Right lobe of liver (tissue), 6 donors: Measurements from ENCODE around the gene SIL1. TPM values are rescaled to one million over a fixed set of nuclear protein-coding genes. Genes with fewer than 3 reads are reported as not detected.
"Not testable (repeated sequence)": the region's sequence is repeated elsewhere in the genome, so short reads cannot be mapped to it uniquely, and the experiment has no call there.

Experiments used
- ATAC-seq, 4 donors: fragments of 200-7000 bp; cut with Tn5 transposase; one replicate each; pipeline ENCODE4 v1.9.1; 2020; ENCODE audit warnings: mild to moderate bottlenecking in 4 of 4, moderate library complexity in 4 of 4
- DNase-seq, 3 donors: peaks; one replicate each; pipeline ENCODE4 v3.0.0-alpha.2; 2020
- H3K27ac ChIP-seq, 3 donors: fragments of 200-600 bp; one replicate each; pipeline ENCODE4 v1.8.0; 2022
- H3K27me3 ChIP-seq, 2 donors: fragments of 200-600 bp; one replicate each; pipeline ENCODE4 v1.8.0; 2022
- H3K36me3 ChIP-seq, 4 donors: fragments of 200-600 bp; sonication (generic) in 1 of 4; one replicate each; pipeline versions ENCODE4 v1.5.1 to v1.8.0; 2017 to 2022; ENCODE audit warnings: control low read depth in 1 of 4
- H3K4me1 ChIP-seq, 4 donors: fragments of 200-600 bp; sonication (generic) in 1 of 4; one replicate each; pipeline versions ENCODE4 v1.5.1 to v1.8.0; 2017 to 2022; ENCODE audit warnings: control low read depth in 1 of 4
- H3K4me3 ChIP-seq, 3 donors: fragments of 200-600 bp; one replicate each; pipeline ENCODE4 v1.8.0; 2022
- H3K9me3 ChIP-seq, 4 donors: fragments of 200-600 bp; sonication (generic) in 1 of 4; one replicate each; pipeline versions ENCODE4 v1.5.1 to v1.8.0; 2017 to 2022; ENCODE audit warnings: control low read depth in 1 of 4
- POLR2A ChIP-seq: fragments of 450-650 bp; IDR thresholded peaks from one replicate; pipeline ENCODE4 v1.6.1; 2017; ENCODE audit warnings: antibody characterized with exemption, mild to moderate bottlenecking
- WGBS: methylation state at CpG from one replicate; pipeline ENCODE4 v1.1.6; 2018; ENCODE audit warnings: low coverage, low lambda C conversion rate; ENCODE audit not compliant: insufficient coverage; ENCODE audit errors: missing lambda C conversion rate; 5-methylcytosine and 5-hydroxymethylcytosine counted together
- intact Hi-C, 2 donors: fragments of 100-400 bp; cut with DNase I; formaldehyde crosslinking; loops; one replicate each; pipeline versions ENCODE4 v1.11.2 to v1.14.1; 2022
- total RNA-seq, 6 experiments: library from RNA; depleted of rRNA in 2 of 6; stranded (reverse); fragments of >200 nt in 2 of 6; fragmentation: NEBNext Ultra II Directional in 3 of 6; extraction: Animal tissue kit (Norgen Biotek cat#: 25700) in 3 of 6; gene quantifications; one replicate each; pipeline versions ENCODE4 v1.1.0 to v1.2.4, GENCODE V29; 2016 to 2023
- TF ChIP-seq, protein P1 (sequence below), 4 donors: fragments of 200-600 bp in 3 of 4; fragments of 450-650 bp in 1 of 4; IDR thresholded peaks; one replicate each; pipeline versions ENCODE4 v1.5.1 to v1.8.0; 2016 to 2022; ENCODE audit warnings: antibody characterized with exemption in 4 of 4, mild to moderate bottlenecking in 2 of 4
- donor health status: DM: no; HTN: yes; CAD: no.
- donor health status: DM: no; HTN: no; CAD: no.
- donor health status: DM: no; HTN: no; CAD: no.
- donor health status: DM: no; HTN: yes; CAD: no.
- donor health status: DM: no; HTN: yes; CAD: no.

Gene SIL1
- total RNA-seq, 6 experiments from 2014 or later, result 57.6 to 94.9 (median 67.0) TPM

DNA sequence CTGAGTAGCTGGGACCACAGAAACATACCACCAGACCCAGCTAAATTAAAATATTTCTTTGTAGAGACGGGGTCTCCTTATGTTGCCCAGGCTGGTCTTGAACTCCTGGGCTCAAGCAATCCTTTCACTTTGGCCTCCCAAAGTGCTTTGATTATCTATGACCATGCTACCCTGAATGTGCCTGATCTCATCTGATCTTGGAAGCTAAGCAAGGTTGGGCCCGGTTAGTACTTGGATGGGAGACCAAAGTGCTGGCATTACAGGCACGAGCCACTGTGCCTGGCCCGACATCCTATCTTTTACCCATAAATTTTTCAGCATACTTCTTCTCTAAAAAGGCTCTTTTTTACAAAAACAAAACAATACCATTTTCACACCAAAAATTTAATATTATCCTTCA, 186.0 kb downstream of the SIL1 start:
- H3K4me3 ChIP-seq, result no peak overlapping the region
- 95% methylated on average over 4 of the region's 4 CpGs for WGBS
- no peaks in the 10 kb centered on the region for H3K4me1 ChIP-seq
- ATAC-seq, result no peak
- TF ChIP-seq, protein P1, sequence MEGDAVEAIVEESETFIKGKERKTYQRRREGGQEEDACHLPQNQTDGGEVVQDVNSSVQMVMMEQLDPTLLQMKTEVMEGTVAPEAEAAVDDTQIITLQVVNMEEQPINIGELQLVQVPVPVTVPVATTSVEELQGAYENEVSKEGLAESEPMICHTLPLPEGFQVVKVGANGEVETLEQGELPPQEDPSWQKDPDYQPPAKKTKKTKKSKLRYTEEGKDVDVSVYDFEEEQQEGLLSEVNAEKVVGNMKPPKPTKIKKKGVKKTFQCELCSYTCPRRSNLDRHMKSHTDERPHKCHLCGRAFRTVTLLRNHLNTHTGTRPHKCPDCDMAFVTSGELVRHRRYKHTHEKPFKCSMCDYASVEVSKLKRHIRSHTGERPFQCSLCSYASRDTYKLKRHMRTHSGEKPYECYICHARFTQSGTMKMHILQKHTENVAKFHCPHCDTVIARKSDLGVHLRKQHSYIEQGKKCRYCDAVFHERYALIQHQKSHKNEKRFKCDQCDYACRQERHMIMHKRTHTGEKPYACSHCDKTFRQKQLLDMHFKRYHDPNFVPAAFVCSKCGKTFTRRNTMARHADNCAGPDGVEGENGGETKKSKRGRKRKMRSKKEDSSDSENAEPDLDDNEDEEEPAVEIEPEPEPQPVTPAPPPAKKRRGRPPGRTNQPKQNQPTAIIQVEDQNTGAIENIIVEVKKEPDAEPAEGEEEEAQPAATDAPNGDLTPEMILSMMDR (IDR thresholded peaks at IDR 0.05), result no peak
- no peak for TF ChIP-seq POLR2A
- H3K27me3 ChIP-seq, result no peaks in the 10 kb centered on the region
- no peaks in the 10 kb centered on the region for H3K36me3 ChIP-seq
- DNase-seq, result no peak
- intact Hi-C loops, result no loop called here
- H3K27ac ChIP-seq, result no peak overlapping the region
- H3K9me3 ChIP-seq, result no peaks in the 10 kb centered on the region

DNA sequence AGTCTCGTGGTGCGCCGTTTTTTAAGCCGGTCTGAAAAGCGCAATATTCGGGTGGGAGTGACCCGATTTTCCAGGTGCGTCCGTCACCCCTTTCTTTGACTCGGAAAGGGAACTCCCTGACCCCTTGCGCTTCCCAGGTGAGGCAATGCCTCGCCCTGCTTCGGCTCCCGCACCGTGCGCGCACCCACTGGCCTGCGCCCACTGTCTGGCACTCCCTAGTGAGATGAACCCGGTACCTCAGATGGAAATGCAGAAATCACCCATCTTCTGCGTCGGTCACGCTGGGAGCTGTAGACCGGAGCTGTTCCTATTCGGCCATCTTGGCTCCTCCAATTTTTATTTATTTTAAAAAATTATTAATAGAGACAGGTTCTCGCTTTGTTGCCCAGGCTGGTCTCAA, 187.0 kb downstream of the SIL1 start:
- H3K27me3 ChIP-seq, H3K4me3 ChIP-seq, H3K27ac ChIP-seq, DNase-seq, intact Hi-C loops, H3K9me3 ChIP-seq, H3K4me1 ChIP-seq, H3K36me3 ChIP-seq, ATAC-seq: not testable (repeated sequence)
- 48% methylated on average over 15 of the region's 25 CpGs for WGBS

DNA sequence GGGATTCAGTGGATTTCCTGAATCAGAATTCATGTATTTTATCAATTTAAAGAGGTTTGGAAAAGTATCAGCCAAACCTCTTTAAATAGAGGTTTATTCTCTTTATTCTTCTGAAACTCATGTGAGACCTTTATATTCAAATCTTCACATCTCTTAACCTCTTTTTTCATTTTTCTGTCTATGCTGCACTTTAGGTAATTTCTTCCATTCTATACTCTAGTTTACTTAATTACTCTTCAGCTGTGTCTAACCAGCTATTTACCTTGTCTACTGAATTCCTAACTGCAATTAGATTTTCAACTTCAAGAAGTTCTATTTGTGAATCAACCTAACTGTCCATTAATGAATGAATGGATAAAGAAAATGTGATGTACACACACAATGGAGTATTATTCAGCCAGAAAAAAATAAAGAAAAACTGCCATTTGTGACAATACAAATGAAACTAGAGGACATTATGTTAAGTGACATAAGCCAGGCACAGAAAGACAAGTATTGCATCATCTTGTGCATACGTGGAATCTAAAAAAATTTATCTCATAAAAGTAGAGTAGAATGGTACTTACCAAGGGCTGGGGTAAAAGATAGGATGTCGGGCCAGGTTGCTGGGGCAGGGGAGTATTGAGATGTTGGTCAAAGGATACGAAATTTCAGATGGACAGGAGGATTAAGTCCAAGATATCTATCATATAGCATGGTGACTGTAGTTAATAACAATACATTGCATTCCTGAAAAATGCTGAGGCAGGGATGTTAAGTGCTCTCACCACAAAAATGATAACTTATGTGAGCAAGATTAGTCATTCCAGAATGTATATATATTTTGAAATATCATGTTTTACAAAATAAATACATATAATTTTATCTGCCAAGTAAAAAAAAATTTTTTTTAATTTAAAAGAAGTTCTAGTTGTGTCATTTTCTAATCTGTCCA, 193.5 kb downstream of the SIL1 start:
- Histone ChIP-seq H3K4me1 (no peaks in the 10 kb centered on the region), H3K27me3 (no peaks in the 10 kb centered on the region), H3K9me3 (no peaks in the 10 kb centered on the region), H3K36me3 (no peaks in the 10 kb centered on the region), H3K27ac (no peak overlapping the region), H3K4me3 (no peak overlapping the region)
- ATAC-seq, result no peak
- TF ChIP-seq, protein P1 (IDR thresholded peaks at IDR 0.05), result no peak
- no peak for TF ChIP-seq POLR2A
- WGBS, result 66% methylated on average over 3 of the region's 3 CpGs
- intact Hi-C loops, result no loop called here
- DNase-seq, result no peak

DNA sequence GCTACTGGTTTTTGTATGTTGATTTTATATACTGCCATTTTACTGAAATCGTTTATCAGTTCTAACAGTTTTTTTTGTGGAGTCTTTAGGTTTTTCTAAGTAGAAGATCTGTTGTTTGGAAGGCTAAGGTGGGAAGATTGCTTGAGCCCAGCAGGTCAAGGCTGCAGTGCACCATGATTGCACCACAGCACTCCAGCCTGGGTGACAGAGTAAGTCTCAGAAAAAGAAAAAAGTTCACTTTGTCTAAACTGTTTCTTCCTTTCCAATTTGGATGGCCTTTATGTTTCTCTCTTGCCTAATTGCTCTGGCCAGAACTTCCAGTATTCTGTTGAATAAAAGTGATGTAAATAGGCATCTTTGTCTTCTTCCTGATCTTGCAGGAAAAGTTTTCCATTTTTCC, 198.5 kb downstream of the SIL1 start:
- Histone ChIP-seq H3K27me3 (no peaks in the 10 kb centered on the region), H3K4me1 (no peaks in the 10 kb centered on the region), H3K9me3 (no peaks in the 10 kb centered on the region), H3K36me3 (no peaks in the 10 kb centered on the region), H3K4me3 (no peak overlapping the region), H3K27ac (no peak overlapping the region)
- 93% methylated on average over 1 of the region's 1 CpG for WGBS
- intact Hi-C loops, result no loop called here
- TF ChIP-seq, protein P1 (IDR thresholded peaks at IDR 0.05), result no peak
- TF ChIP-seq POLR2A, result no peak
- no peak for DNase-seq
- ATAC-seq, result no peak

DNA sequence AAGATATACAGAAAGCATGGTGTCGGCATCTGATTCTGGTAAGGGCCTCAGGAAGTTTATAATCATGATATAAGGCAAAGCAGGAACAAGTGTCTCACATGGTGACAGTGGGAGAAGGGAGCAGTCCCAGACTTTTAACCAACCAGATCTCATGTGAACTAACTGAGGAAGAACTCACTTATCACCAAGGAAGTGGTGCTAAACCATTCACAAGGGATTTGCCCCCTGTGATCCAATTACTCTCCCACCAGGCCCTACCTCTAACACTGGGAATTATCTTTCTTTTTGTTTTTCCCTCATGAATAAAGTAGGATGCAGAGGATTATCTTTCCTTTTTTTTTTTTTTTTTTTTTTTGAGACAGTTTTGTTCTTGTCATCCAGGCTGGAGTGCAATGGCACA, 199.6 kb downstream of the SIL1 start:
- Histone ChIP-seq H3K27ac (no peak overlapping the region), H3K4me3 (no peak overlapping the region), H3K4me1 (no peaks in the 10 kb centered on the region), H3K36me3 (no peaks in the 10 kb centered on the region), H3K9me3 (no peaks in the 10 kb centered on the region), H3K27me3 (no peaks in the 10 kb centered on the region)
- DNase-seq, result no peak
- TF ChIP-seq, protein P1 (IDR thresholded peaks at IDR 0.05), result no peak
- WGBS, result 100% methylated on average over 1 of the region's 1 CpG
- no peak for ATAC-seq
- intact Hi-C loops, result no loop called here
